Fibroblast of skin of scalp (primary cell): ENCODE measurements around the gene SMCO4.

Experiments
- DNase-seq: peaks from one replicate; pipeline ENCODE4 v3.0.0-alpha.2; 2013

The SMCO4 gene

GRCh38 chr11:93528757-93529645 lies 14.2 kb downstream of the SMCO4 start:
- DNase-seq, result no peak

- no peak for DNase-seq
Measured at GRCh38 chr11:93528252-93528651, 14.9 kb downstream of the SMCO4 start.

GRCh38 chr11:93526641-93527583 lies 16.3 kb downstream of the SMCO4 start:
- DNase-seq, result no peak

- no peak for DNase-seq
Measured at GRCh38 chr11:93526346-93526633, 16.9 kb downstream of the SMCO4 start.

GRCh38 chr11:93525601-93526345 lies 17.4 kb downstream of the SMCO4 start:
- DNase-seq, result peak; percentile 41

GRCh38 chr11:93524858-93525257 lies 18.3 kb downstream of the SMCO4 start:
- no peak for DNase-seq

- no peak for DNase-seq
Measured at GRCh38 chr11:93524173-93524536, 19.0 kb downstream of the SMCO4 start.

- no peak for DNase-seq
Measured at GRCh38 chr11:93520726-93521509, 22.3 kb downstream of the SMCO4 start.

GRCh38 chr11:93519179-93519578 lies 24.0 kb downstream of the SMCO4 start:
- no peak for DNase-seq

- DNase-seq, result no peak
Measured at GRCh38 chr11:93518081-93518480, 25.1 kb downstream of the SMCO4 start.

- no peak for DNase-seq
Measured at GRCh38 chr11:93517611-93518010, 25.6 kb downstream of the SMCO4 start.

- DNase-seq, result no peak
Measured at GRCh38 chr11:93517041-93517440, 26.1 kb downstream of the SMCO4 start.

GRCh38 chr11:93515441-93516025 lies 27.7 kb downstream of the SMCO4 start:
- no peak for DNase-seq

GRCh38 chr11:93514712-93515111 lies 28.5 kb downstream of the SMCO4 start:
- DNase-seq, result no peak

GRCh38 chr11:93513772-93514171 lies 29.4 kb downstream of the SMCO4 start:
- no peak for DNase-seq

- DNase-seq, result no peak
Measured at GRCh38 chr11:93512949-93513667, 30.1 kb downstream of the SMCO4 start.

- no peak for DNase-seq
Measured at GRCh38 chr11:93512073-93512475, 31.1 kb downstream of the SMCO4 start.

- no peak for DNase-seq
Measured at GRCh38 chr11:93510196-93510873, 32.9 kb downstream of the SMCO4 start.

- DNase-seq, result no peak
Measured at GRCh38 chr11:93507517-93507916, 35.7 kb downstream of the SMCO4 start.

- no peak for DNase-seq
Measured at GRCh38 chr11:93505703-93506102, 37.5 kb downstream of the SMCO4 start.
